ENCODE data around the gene RETREG1.

- no peak for TF ChIP-seq EZH2 (IDR thresholded peaks at IDR 0.05; ENCODE audit: borderline replicate concordance, low read depth, low read length, severe bottlenecking)
- TF ChIP-seq POLR2A (IDR thresholded peaks at IDR 0.05; ENCODE audit: low read depth, low read length): no peak
- no peak for TF ChIP-seq CTCF (IDR thresholded peaks at IDR 0.05; ENCODE audit: extremely low read depth in 1 of 2, insufficient read depth in 1 of 2, low read depth in 1 of 2, low read length in 2 of 2)
- TF ChIP-seq POLR2AphosphoS5 (IDR thresholded peaks at IDR 0.05; ENCODE audit: insufficient read depth, low read depth, low read length): no peak
- no peak for TF ChIP-seq JUN (IDR thresholded peaks at IDR 0.05; ENCODE audit: borderline replicate concordance, insufficient read depth, insufficient read length, low read depth)
Measured at GRCh38 chr5:16492398-16493140, 124.2 kb downstream of the RETREG1 start.
